GM18517 (cell line): ENCODE results near the gene MAPT.

Experiments
- ATAC-seq: cut with Tn5 transposase; IDR thresholded peaks from one replicate; pipeline ENCODE4 v1.9.1; 2021; ENCODE audit warnings: mild to moderate bottlenecking, moderate library complexity; ENCODE audit not compliant: unreplicated experiment

The MAPT gene

DNA sequence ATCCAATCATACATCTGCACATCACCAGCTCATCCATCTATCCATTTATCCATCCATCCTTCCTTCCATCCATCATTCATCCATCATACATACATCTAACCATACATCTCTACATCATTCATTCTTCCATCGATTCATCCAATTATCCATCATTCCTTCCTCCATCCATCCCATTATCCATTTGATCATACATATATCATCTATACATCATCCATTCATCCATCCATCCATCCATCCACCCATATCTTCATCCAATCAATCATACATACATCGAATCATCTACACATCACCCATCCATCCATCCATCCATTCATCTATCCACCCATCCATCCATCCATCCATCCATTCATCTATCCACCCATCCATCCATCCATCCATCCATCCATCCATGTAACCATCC is 75.4 kb downstream of the MAPT start:
- no peak for ATAC-seq

DNA sequence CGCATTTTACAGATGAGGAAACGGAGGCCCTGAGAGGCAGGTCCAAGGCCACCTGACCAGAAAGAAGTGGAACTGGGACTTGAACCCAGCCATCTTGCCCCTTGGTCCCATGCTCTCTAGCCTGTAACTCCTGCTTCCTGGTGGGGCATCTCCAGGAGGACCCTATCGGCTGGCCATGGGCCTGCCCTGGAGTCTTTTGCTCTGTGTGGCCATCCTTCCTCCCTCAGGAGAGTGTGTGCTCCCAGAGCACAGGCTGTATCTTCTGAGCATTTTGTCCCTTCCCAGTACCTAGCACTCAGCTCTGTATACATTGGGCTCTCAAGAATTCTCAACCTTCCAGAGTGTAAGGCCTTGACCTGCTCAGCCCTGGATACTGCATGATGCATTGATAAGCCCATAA is 76.3 kb downstream of the MAPT start:
- ATAC-seq = no peak

DNA sequence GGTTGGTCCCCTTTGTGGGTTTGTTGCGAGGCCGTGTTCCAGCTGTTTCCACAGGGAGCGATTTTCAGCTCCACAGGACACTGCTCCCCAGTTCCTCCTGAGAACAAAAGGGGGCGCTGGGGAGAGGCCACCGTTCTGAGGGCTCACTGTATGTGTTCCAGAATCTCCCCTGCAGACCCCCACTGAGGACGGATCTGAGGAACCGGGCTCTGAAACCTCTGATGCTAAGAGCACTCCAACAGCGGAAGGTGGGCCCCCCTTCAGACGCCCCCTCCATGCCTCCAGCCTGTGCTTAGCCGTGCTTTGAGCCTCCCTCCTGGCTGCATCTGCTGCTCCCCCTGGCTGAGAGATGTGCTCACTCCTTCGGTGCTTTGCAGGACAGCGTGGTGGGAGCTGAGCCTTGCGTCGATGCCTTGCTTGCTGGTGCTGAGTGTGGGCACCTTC is 77.4 kb downstream of the MAPT start:
- no peak for ATAC-seq

DNA sequence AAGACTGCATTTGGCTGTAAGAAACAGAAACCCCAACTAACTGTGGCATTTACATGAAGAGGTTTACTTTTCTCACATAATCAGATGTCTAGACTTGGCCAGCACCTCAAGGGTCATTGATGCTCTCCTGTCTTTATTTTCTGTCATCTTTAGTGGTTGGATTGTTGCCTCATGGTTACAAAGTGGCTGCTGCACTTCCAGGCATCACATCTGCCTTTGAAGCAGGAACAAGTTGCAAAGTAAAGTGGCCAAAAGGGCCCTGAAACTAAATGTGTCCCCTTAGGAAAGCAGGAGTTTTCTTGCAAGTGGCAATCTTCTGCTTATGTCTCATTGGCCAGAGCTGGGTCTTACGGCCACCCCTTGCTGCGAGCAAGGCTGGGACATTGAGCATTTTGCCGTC is 78.2 kb downstream of the MAPT start:
- ATAC-seq = no peak

- ATAC-seq = no peak
These were observed 78.9 kb downstream of the MAPT start for GRCh38 chr17:45973099-45973780.

- ATAC-seq = no peak
These were observed 79.8 kb downstream of the MAPT start for GRCh38 chr17:45973946-45974859.

- ATAC-seq = no peak
These were observed 80.7 kb downstream of the MAPT start for GRCh38 chr17:45974916-45975630.

DNA sequence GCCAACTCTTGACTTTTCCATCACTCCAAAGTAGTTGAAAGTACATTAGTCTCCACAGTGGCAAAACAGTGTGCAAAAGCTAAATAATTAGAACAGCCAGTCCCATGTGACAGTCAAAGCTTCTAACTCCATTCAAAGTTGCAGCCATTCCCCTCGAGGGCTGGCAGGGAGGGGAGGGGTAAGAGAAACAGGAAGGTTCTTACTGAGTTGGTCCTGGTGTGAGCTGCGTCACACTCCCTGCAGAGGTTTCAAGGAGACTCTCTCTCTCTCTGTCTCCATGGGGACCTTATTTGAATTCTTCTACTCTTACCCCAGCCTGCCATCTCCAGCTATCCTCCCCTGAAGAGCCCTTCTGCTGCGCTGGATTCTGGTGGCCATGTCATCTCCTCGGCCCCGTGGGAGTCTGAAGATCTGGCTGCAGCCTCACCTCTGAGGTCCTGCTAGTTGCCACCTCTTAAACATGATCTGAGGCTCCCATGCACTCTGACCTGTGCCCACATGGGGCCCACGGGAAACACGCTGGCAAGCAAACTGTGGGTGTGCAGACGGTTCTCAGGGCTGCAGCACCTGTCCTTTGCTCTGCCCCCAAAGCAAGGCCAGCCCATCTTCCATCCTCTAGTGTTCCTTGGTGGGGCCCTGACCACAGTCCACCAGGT is 81.4 kb downstream of the MAPT start:
- ATAC-seq = no peak

DNA sequence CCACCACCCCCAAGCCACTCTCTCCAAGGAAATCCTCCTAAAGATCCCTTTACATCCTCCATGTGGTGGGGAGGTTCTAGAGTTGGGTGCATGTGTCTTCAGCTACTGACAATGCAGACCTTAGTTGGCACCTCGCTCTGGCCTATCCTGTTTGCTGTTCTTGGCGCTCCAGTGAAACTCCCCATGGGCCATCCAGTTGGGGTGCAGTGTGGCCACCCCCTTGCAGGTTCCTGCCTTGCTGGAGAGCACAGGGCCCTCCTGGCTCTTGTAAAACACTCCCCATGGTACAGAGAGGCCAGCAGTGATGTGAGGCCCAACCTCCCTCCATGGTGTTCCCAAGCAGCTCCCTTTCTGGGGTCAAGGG is 82.0 kb downstream of the MAPT start:
- no peak for ATAC-seq

DNA sequence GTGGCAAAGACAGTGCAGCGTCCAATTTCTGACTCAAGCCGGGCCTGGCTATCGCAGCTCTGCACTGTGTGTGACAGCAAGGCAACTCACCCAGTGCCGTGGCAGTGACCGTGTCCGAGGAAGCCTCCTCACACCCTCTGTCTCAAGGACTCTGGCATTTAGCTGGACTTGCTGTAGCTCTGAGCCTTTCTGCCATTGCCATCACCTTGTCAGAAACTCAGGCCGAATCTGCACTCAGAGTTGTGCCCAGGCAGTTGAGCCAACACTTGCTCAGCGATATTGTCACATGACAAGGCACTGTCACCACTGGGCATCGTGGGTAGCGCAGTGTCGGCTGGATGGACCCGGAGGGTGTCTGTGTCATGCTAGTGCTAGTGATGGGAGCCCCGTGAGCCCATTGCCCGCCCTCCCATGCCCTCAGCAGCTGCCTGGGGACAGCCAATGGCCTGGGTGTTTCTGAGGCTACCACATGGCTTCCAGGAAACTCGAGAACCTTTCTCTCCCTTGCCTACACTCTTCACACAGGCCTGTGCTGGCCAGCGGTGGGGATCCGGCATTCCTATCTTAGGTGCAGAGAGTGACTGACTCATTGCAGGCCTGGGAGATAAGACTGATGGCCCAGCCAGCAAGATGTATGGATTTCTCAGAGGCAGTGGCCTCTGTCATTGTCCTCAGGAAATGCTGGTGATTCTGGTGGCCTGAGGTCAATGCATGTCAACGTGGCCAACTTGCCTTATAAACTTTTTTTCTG is 82.6 kb downstream of the MAPT start:
- ATAC-seq = no peak

DNA sequence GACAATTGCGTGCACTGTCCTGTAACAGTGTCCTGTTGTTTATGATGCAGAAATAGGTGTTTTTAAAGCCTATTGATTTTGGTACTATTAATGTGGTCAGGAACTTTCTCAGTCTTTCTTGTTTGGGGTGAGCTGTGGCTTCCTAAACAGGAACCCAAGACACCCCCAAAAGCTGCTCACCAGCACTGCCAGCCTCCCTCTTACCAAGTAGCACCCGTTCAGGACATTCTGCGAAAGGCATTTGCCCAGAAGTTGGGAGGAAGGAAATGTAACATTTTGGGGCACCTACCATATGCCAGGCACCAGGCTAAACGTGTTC is 83.1 kb downstream of the MAPT start:
- no peak for ATAC-seq

GRCh38 chr17:45977976-45978626 is 83.7 kb downstream of the MAPT start:
- ATAC-seq = no peak

- no peak for ATAC-seq
These were observed 84.8 kb downstream of the MAPT start for GRCh38 chr17:45979137-45979536.

DNA sequence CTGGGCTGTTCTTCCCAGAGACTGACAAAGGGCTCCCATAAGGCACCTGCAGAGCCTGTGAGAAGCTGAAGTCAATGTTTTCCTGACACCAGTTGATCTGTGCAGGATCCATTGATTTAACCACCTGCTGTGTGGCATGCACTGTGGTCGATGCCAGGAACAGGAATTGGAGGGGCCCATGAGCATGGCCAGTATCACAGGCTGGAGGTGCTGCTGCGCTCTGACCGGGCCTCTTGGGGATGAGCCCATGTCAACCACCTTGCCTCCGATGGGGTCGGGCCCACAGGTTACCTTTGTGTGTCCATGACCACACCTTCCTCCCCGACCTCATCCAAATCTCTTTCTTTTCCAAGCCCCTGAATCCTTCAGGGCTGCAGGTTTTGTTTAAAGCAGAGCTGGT is 86.5 kb downstream of the MAPT start:
- no peak for ATAC-seq

- no peak for ATAC-seq
These were observed 87.0 kb downstream of the MAPT start for GRCh38 chr17:45981306-45981705.

DNA sequence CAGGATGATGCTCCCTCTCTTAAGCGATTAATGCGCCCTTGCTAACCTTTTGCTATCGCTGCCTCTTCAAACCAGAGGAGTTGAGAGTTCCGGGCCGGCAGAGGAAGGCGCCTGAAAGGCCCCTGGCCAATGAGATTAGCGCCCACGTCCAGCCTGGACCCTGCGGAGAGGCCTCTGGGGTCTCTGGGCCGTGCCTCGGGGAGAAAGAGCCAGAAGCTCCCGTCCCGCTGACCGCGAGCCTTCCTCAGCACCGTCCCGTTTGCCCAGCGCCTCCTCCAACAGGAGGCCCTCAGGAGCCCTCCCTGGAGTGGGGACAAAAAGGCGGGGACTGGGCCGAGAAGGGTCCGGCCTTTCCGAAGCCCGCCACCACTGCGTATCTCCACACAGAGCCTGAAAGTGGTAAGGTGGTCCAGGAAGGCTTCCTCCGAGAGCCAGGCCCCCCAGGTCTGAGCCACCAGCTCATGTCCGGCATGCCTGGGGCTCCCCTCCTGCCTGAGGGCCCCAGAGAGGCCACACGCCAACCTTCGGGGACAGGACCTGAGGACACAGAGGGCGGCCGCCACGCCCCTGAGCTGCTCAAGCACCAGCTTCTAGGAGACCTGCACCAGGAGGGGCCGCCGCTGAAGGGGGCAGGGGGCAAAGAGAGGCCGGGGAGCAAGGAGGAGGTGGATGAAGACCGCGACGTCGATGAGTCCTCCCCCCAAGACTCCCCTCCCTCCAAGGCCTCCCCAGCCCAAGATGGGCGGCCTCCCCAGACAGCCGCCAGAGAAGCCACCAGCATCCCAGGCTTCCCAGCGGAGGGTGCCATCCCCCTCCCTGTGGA is 88.6 kb downstream of the MAPT start:
- ATAC-seq = no peak

GRCh38 chr17:45983614-45984310 is 89.4 kb downstream of the MAPT start:
- ATAC-seq = no peak

- no peak for ATAC-seq
These were observed 90.0 kb downstream of the MAPT start for GRCh38 chr17:45984368-45984767.

DNA sequence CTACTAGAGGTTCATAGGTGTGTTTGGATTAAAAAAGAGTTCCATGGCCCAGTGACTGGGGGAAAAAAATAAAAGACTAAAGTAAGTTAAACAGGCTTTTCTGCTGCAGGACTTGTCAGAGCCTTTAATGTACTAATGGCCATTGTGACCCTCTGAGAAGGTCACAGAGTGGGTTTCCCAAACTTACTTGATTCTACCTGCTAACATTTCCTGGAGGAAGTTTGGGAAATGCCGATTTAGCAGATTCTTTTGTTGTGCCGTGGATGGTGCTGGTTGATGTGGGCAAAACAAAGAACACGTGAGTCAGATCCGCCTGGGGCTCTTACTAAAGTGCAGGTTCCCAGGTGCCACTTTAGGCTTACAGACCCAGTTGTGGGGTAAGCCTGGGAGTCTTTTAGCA is 91.1 kb downstream of the MAPT start:
- ATAC-seq = no peak
